ENCODE results near the gene CCN6. TPM values are rescaled to one million over a fixed set of nuclear protein-coding genes. Genes with fewer than 3 reads are reported as not detected.

CCN6 gene
- total RNA-seq, 1 experiment from 2014 or later: not detected

DNA sequence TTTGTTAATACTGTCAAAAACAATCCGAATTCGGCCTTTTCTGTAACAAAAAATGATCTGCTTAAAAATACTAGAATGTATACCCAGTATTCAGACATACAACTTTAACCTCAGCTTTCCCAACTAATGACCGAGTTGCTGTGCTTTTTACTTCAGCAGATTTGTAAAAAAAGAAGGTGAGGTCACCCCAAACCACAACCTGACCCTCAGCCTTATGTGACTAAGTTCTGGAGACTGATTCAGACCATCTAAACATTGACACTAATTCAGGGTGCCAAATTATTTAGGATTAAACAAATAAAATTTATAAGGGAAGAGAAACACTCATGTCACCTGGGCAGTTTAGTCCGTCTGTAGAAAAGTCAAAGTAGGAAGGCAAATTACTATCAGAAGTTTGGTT is 7.7 kb downstream of the CCN6 start:
- Mint-ChIP-seq H3K27ac (ENCODE audit: low read depth, unreplicated experiment) (no peak overlapping the region), H3K4me1 (ENCODE audit: insufficient read depth, unreplicated experiment) (no peaks in the 10 kb centered on the region), H3K27me3 (ENCODE audit: insufficient read depth, unreplicated experiment) (no peaks in the 10 kb centered on the region), H3K9me3 (ENCODE audit: unreplicated experiment) (no peaks in the 10 kb centered on the region), H3K4me3 (ENCODE audit: unreplicated experiment) (no peak overlapping the region), H3K36me3 (ENCODE audit: insufficient read depth, unreplicated experiment) (no peaks in the 10 kb centered on the region)
- intact Hi-C loops (cut with micrococcal nuclease): no loop called here
- ChIA-PET POLR2A (interaction anchor here (1.2 kb wide), 1 partner anchor 13 kb away, joined by 4 read pairs; no protein-coding TSS in a partner anchor), CTCF (interaction anchor here (0.6 to 1.9 kb wide), 5 partner anchors 12 to 563 kb away, joined by 3 to 7 read pairs (median 3); no protein-coding TSS in a partner anchor)
- no peak for DNase-seq (ENCODE audit: unreplicated experiment)
- no TSS peak for BruUV-seq (replicated peaks)
- TF ChIP-seq, protein P1, sequence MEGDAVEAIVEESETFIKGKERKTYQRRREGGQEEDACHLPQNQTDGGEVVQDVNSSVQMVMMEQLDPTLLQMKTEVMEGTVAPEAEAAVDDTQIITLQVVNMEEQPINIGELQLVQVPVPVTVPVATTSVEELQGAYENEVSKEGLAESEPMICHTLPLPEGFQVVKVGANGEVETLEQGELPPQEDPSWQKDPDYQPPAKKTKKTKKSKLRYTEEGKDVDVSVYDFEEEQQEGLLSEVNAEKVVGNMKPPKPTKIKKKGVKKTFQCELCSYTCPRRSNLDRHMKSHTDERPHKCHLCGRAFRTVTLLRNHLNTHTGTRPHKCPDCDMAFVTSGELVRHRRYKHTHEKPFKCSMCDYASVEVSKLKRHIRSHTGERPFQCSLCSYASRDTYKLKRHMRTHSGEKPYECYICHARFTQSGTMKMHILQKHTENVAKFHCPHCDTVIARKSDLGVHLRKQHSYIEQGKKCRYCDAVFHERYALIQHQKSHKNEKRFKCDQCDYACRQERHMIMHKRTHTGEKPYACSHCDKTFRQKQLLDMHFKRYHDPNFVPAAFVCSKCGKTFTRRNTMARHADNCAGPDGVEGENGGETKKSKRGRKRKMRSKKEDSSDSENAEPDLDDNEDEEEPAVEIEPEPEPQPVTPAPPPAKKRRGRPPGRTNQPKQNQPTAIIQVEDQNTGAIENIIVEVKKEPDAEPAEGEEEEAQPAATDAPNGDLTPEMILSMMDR (IDR thresholded peaks at IDR 0.05; ENCODE audit: unreplicated experiment): no peak

GRCh38 chr6:112062966-112063365 is 9.1 kb downstream of the CCN6 start:
- no peak overlapping the region for H3K27ac Mint-ChIP-seq (ENCODE audit: low read depth, unreplicated experiment)
- no TSS peak for BruUV-seq (replicated peaks)
- TF ChIP-seq, protein P1 (IDR thresholded peaks at IDR 0.05; ENCODE audit: unreplicated experiment): no peak
- intact Hi-C loops (cut with micrococcal nuclease): no loop called here
- H3K4me1 Mint-ChIP-seq (ENCODE audit: insufficient read depth, unreplicated experiment): no peaks in the 10 kb centered on the region
- ChIA-PET POLR2A (no interaction called here), CTCF (interaction anchor here (0.6 to 0.8 kb wide), 2 partner anchors 17 to 20 kb away, joined by 3 to 5 read pairs; no protein-coding TSS in a partner anchor)
- DNase-seq (ENCODE audit: unreplicated experiment): no peak
- no peak overlapping the region for H3K4me3 Mint-ChIP-seq (ENCODE audit: unreplicated experiment)
- no peaks in the 10 kb centered on the region for H3K9me3 Mint-ChIP-seq (ENCODE audit: unreplicated experiment)
- no peaks in the 10 kb centered on the region for H3K36me3 Mint-ChIP-seq (ENCODE audit: insufficient read depth, unreplicated experiment)
- no peaks in the 10 kb centered on the region for H3K27me3 Mint-ChIP-seq (ENCODE audit: insufficient read depth, unreplicated experiment)

DNA sequence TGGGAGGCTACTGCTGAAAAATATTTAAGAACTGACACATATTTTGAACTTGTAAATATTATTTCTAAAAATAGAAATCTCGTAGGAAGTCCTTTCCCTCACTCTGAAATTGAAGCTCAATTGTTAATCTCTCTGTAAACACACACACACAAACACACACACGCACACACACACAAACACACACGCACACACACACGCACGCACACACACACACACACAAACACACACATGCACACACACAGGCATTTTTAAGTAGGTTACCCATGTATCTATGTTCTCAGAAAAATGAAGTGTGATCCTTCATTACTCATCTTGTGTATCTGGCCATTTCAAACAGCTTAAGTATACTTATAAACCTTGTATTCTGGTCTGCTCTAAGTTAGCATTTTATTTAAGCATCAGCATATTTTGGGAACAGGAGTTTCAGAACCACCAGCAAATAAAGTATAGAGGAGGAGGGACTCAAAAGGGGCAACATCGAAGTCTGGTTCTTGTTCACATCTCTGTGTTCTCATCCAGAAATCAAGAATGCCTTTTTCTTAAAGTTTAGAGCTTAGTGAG is 11.6 kb downstream of the CCN6 start:
- Mint-ChIP-seq H3K36me3 (ENCODE audit: insufficient read depth, unreplicated experiment) (peaks cover 14% of the 10 kb centered on the region), H3K4me1 (ENCODE audit: insufficient read depth, unreplicated experiment) (no peaks in the 10 kb centered on the region), H3K27me3 (ENCODE audit: insufficient read depth, unreplicated experiment) (no peaks in the 10 kb centered on the region), H3K4me3 (ENCODE audit: unreplicated experiment) (no peak overlapping the region), H3K27ac (ENCODE audit: low read depth, unreplicated experiment) (no peak overlapping the region), H3K9me3 (ENCODE audit: unreplicated experiment) (no peaks in the 10 kb centered on the region)
- ChIA-PET POLR2A (interaction anchor here (0.7 to 0.9 kb wide), 2 partner anchors 21 to 22 kb away, joined by 3 read pairs; partner anchors contain the start of gene FAM229B), CTCF (interaction anchor here (1.9 kb wide), 1 partner anchor 22 kb away, joined by 9 read pairs; no protein-coding TSS in a partner anchor)
- no TSS peak for BruUV-seq (replicated peaks)
- no peak for DNase-seq (ENCODE audit: unreplicated experiment)
- TF ChIP-seq, protein P1 (IDR thresholded peaks at IDR 0.05; ENCODE audit: unreplicated experiment): no peak
- intact Hi-C loops (cut with micrococcal nuclease): no loop called here

GRCh38 chr6:112066606-112067005 is 12.7 kb downstream of the CCN6 start:
- H3K9me3 Mint-ChIP-seq (ENCODE audit: unreplicated experiment): no peaks in the 10 kb centered on the region
- H3K4me3 Mint-ChIP-seq (ENCODE audit: unreplicated experiment): no peak overlapping the region
- peaks cover 23% of the 10 kb centered on the region for H3K36me3 Mint-ChIP-seq (ENCODE audit: insufficient read depth, unreplicated experiment)
- BruUV-seq (replicated peaks): no TSS peak
- ChIA-PET POLR2A (interaction anchor here (0.5 kb wide), 1 partner anchor 70 kb away, joined by 4 read pairs; no protein-coding TSS in a partner anchor), CTCF (interaction anchor here (1.9 kb wide), 1 partner anchor 23 kb away, joined by 9 read pairs; no protein-coding TSS in a partner anchor)
- H3K27me3 Mint-ChIP-seq (ENCODE audit: insufficient read depth, unreplicated experiment): no peaks in the 10 kb centered on the region
- intact Hi-C loops (cut with micrococcal nuclease): no loop called here
- DNase-seq (ENCODE audit: unreplicated experiment): no peak
- H3K4me1 Mint-ChIP-seq (ENCODE audit: insufficient read depth, unreplicated experiment): no peaks in the 10 kb centered on the region
- TF ChIP-seq, protein P1 (IDR thresholded peaks at IDR 0.05; ENCODE audit: unreplicated experiment): no peak
- H3K27ac Mint-ChIP-seq (ENCODE audit: low read depth, unreplicated experiment): no peak overlapping the region
